Retinal pigment epithelial cell (primary cell): ENCODE measurements around the gene LRRIQ1.
"Not testable (repeated sequence)": the region's sequence is repeated elsewhere in the genome, so short reads cannot be mapped to it uniquely, and the experiment has no call there.

Experiments
- DNase-seq: peaks from one replicate; pipeline ENCODE4 v3.0.0-alpha.2; 2010; ENCODE audit warnings: low read depth
- H3K4me3 ChIP-seq: 2 replicates; pipeline ENCODE4 v1.5.1; 2011; ENCODE audit warnings: mild to moderate bottlenecking, low read length, control low read depth, moderate library complexity
- CTCF ChIP-seq: conservative IDR thresholded peaks from 2 replicates; pipeline ENCODE4 v1.5.1; 2011; ENCODE audit warnings: low read depth, low read length, control low read depth, inconsistent platforms

The LRRIQ1 gene

GRCh38 chr12:85186236-85186635, 150.1 kb downstream of the LRRIQ1 start:
- no peak for DNase-seq
- no peak overlapping the region for H3K4me3 ChIP-seq
- TF ChIP-seq CTCF, result no peak

GRCh38 chr12:85188619-85189018, 152.5 kb downstream of the LRRIQ1 start:
- no peak for TF ChIP-seq CTCF

GRCh38 chr12:85190728-85191127, 154.6 kb downstream of the LRRIQ1 start:
- H3K4me3 ChIP-seq, result no peak overlapping the region
- TF ChIP-seq CTCF, result no peak
- no peak for DNase-seq

More at GRCh38 chr12:85188619-85189018, 152.5 kb downstream of the LRRIQ1 start:
- no peak overlapping the region for H3K4me3 ChIP-seq
- peak; percentile 2 for DNase-seq

- DNase-seq, H3K4me3 ChIP-seq: not testable (repeated sequence)
Observed at GRCh38 chr12:85203809-85204208, 167.7 kb downstream of the LRRIQ1 start.

GRCh38 chr12:85206543-85206942, 170.4 kb downstream of the LRRIQ1 start:
- TF ChIP-seq CTCF, result no peak
- H3K4me3 ChIP-seq, result no peak overlapping the region
- no peak for DNase-seq

GRCh38 chr12:85224339-85224738, 188.2 kb downstream of the LRRIQ1 start:
- not testable (repeated sequence) for H3K4me3 ChIP-seq, DNase-seq

GRCh38 chr12:85225501-85225900, 189.3 kb downstream of the LRRIQ1 start:
- H3K4me3 ChIP-seq, result no peak overlapping the region
- TF ChIP-seq CTCF, result no peak
- DNase-seq, result no peak

GRCh38 chr12:85237327-85237726, 201.2 kb downstream of the LRRIQ1 start:
- DNase-seq, result no peak
- TF ChIP-seq CTCF, result no peak
- no peak overlapping the region for H3K4me3 ChIP-seq
